Endothelial cell (in vitro differentiated cells): ENCODE measurements around the gene TMX3. TPM values are rescaled to one million over a fixed set of nuclear protein-coding genes. Genes with fewer than 3 reads are reported as not detected.

Experiments
- DNase-seq: peaks from one replicate; pipeline ENCODE4 v3.0.0; 2021; ENCODE audit warnings: low spot score
- H3K27ac Mint-ChIP-seq: one replicate; pipeline ENCODE4 v1.8.0; 2021; ENCODE audit warnings: mixed read lengths, inconsistent platforms; ENCODE audit not compliant: unreplicated experiment
- H3K27me3 Mint-ChIP-seq: one replicate; pipeline ENCODE4 v1.8.0; 2021; ENCODE audit warnings: mild to moderate bottlenecking, moderate library complexity, mixed read lengths, inconsistent platforms; ENCODE audit not compliant: unreplicated experiment
- H3K36me3 Mint-ChIP-seq: one replicate; pipeline ENCODE4 v1.8.0; 2021; ENCODE audit warnings: mild to moderate bottlenecking, low read depth, mixed read lengths, inconsistent platforms; ENCODE audit not compliant: unreplicated experiment
- H3K4me1 Mint-ChIP-seq: one replicate; pipeline ENCODE4 v1.8.0; 2021; ENCODE audit warnings: mild to moderate bottlenecking, mixed read lengths, inconsistent platforms; ENCODE audit not compliant: unreplicated experiment
- H3K4me3 Mint-ChIP-seq: one replicate; pipeline ENCODE4 v1.8.0; 2021; ENCODE audit warnings: mild to moderate bottlenecking, mixed read lengths, inconsistent platforms; ENCODE audit not compliant: unreplicated experiment
- H3K9me3 Mint-ChIP-seq: one replicate; pipeline ENCODE4 v1.8.0; 2021; ENCODE audit warnings: mixed read lengths, inconsistent platforms; ENCODE audit not compliant: unreplicated experiment
- CTCF ChIP-seq: fragments of 200-600 bp; sonication (generic); IDR thresholded peaks from one replicate; pipeline ENCODE4 v1.5.0; 2021; ENCODE audit warnings: antibody characterized with exemption; ENCODE audit not compliant: unreplicated experiment
- total RNA-seq: library from RNA; stranded (reverse); fragmentation: NEBNext Ultra II Directional; extraction: Animal tissue kit (Norgen Biotek cat#: 25700); gene quantifications from one replicate; pipeline ENCODE4 v1.2.1, GENCODE V29; 2021; ENCODE audit not compliant: unreplicated experiment

TMX3 gene
- total RNA-seq, 1 donor from 2014 or later = 57.0 TPM

GRCh38 chr18:68735483-68736343 is 20.8 kb upstream of the TMX3 start:
- TF ChIP-seq CTCF = peak; percentile 58
- Mint-ChIP-seq H3K27ac (no peak overlapping the region), H3K4me1 (no peaks in the 10 kb centered on the region), H3K9me3 (no peaks in the 10 kb centered on the region), H3K4me3 (no peak overlapping the region), H3K27me3 (peaks cover 1% of the 10 kb centered on the region), H3K36me3 (no peaks in the 10 kb centered on the region)
- DNase-seq = no peak

- TF ChIP-seq CTCF = no peak
- Mint-ChIP-seq H3K36me3 (no peaks in the 10 kb centered on the region), H3K4me3 (no peak overlapping the region), H3K9me3 (no peaks in the 10 kb centered on the region), H3K4me1 (no peaks in the 10 kb centered on the region), H3K27me3 (peaks cover 1% of the 10 kb centered on the region), H3K27ac (no peak overlapping the region)
- DNase-seq = no peak
These were observed 19.4 kb upstream of the TMX3 start for GRCh38 chr18:68734308-68734707.

GRCh38 chr18:68733707-68734106 is 18.8 kb upstream of the TMX3 start:
- no peak for DNase-seq
- TF ChIP-seq CTCF = no peak
- peaks cover 1% of the 10 kb centered on the region for H3K27me3 Mint-ChIP-seq
- H3K4me1 Mint-ChIP-seq = no peaks in the 10 kb centered on the region
- H3K9me3 Mint-ChIP-seq = no peaks in the 10 kb centered on the region
- no peaks in the 10 kb centered on the region for H3K36me3 Mint-ChIP-seq
- no peak overlapping the region for H3K27ac Mint-ChIP-seq
- no peak overlapping the region for H3K4me3 Mint-ChIP-seq

GRCh38 chr18:68728081-68728700 is 13.3 kb upstream of the TMX3 start:
- no peaks in the 10 kb centered on the region for H3K4me1 Mint-ChIP-seq

More at GRCh38 chr18:68728081-68728700, 13.3 kb upstream of the TMX3 start:
- no peak overlapping the region for H3K27ac Mint-ChIP-seq
- peaks cover 2% of the 10 kb centered on the region for H3K27me3 Mint-ChIP-seq
- no peaks in the 10 kb centered on the region for H3K9me3 Mint-ChIP-seq
- TF ChIP-seq CTCF = no peak
- H3K36me3 Mint-ChIP-seq = no peaks in the 10 kb centered on the region
- no peak for DNase-seq
- H3K4me3 Mint-ChIP-seq = no peak overlapping the region
